GM23248 (cell line): ENCODE data around the gene SPATA7.

Source experiments
- EZH2 ChIP-seq: fragments of 200-600 bp; sonication (generic); IDR thresholded peaks from 2 replicates; pipeline ENCODE4 v1.6.1; 2018; ENCODE audit warnings: antibody characterized with exemption, mild to moderate bottlenecking; ENCODE audit not compliant: insufficient read depth, poor library complexity, severe bottlenecking
- EZH2phosphoT487 ChIP-seq: fragments of 200-600 bp; sonication (generic); IDR thresholded peaks from 2 replicates; pipeline ENCODE4 v1.6.1; 2018; ENCODE audit warnings: antibody characterized with exemption, moderate library complexity, mild to moderate bottlenecking, low read depth; ENCODE audit not compliant: insufficient read depth

- TF ChIP-seq EZH2phosphoT487, result no peak
- TF ChIP-seq EZH2, result no peak
These were observed 37.6 kb downstream of the SPATA7 start for GRCh38 chr14:88422919-88423650.
